T follicular helper cell (primary cell): ENCODE data around the gene ASB2.
A peak's percentile ranks its signal among the peaks of the same experiment; 100 is the strongest.

Experiments used
- DNase-seq: peaks from one replicate; pipeline ENCODE4 v3.0.0-alpha.2; 2020; ENCODE audit warnings: low read depth

ASB2 gene

GRCh38 chr14:93950948-93951634 lies 25.3 kb downstream of the ASB2 start:
- DNase-seq, result no peak

- DNase-seq, result no peak
Measured at GRCh38 chr14:93949511-93950075, 26.8 kb downstream of the ASB2 start.

GRCh38 chr14:93947282-93947681 lies 29.1 kb downstream of the ASB2 start:
- no peak for DNase-seq

- no peak for DNase-seq
Measured at GRCh38 chr14:93946541-93947090, 29.8 kb downstream of the ASB2 start.

- DNase-seq, result no peak
Measured at GRCh38 chr14:93946104-93946503, 30.3 kb downstream of the ASB2 start.

GRCh38 chr14:93945070-93945399 lies 31.3 kb downstream of the ASB2 start:
- no peak for DNase-seq

- no peak for DNase-seq
Measured at GRCh38 chr14:93944348-93945069, 31.9 kb downstream of the ASB2 start.

- DNase-seq, result no peak
Measured at GRCh38 chr14:93943930-93944329, 32.4 kb downstream of the ASB2 start.

- DNase-seq, result no peak
Measured at GRCh38 chr14:93943052-93943451, 33.3 kb downstream of the ASB2 start.

- no peak for DNase-seq
Measured at GRCh38 chr14:93941293-93941910, 35.0 kb downstream of the ASB2 start.

GRCh38 chr14:93940437-93940836 lies 35.9 kb downstream of the ASB2 start:
- no peak for DNase-seq

- DNase-seq, result peak; percentile 83
Measured at GRCh38 chr14:93939304-93940229, 36.8 kb downstream of the ASB2 start.

- no peak for DNase-seq
Measured at GRCh38 chr14:93938751-93939303, 37.5 kb downstream of the ASB2 start.

- no peak for DNase-seq
Measured at GRCh38 chr14:93937519-93937918, 38.9 kb downstream of the ASB2 start.

GRCh38 chr14:93936926-93937325 lies 39.4 kb downstream of the ASB2 start:
- no peak for DNase-seq

- no peak for DNase-seq
Measured at GRCh38 chr14:93936245-93936644, 40.1 kb downstream of the ASB2 start.

GRCh38 chr14:93935213-93935612 lies 41.2 kb downstream of the ASB2 start:
- no peak for DNase-seq

GRCh38 chr14:93932642-93933041 lies 43.7 kb downstream of the ASB2 start:
- no peak for DNase-seq

GRCh38 chr14:93930989-93931307 lies 45.4 kb downstream of the ASB2 start:
- no peak for DNase-seq

- DNase-seq, result no peak
Measured at GRCh38 chr14:93930296-93930988, 45.9 kb downstream of the ASB2 start.

GRCh38 chr14:93929657-93930056 lies 46.7 kb downstream of the ASB2 start:
- no peak for DNase-seq
